ENCODE data around the gene DOK3. TPM values are rescaled to one million over a fixed set of nuclear protein-coding genes. Genes with fewer than 3 reads are reported as not detected.

The DOK3 gene
- total RNA-seq, 1 donor from 2014 or later = 0.32 TPM

- Histone ChIP-seq H3K27ac (no peak overlapping the region), H3K36me3 (peaks cover 16 to 19% of the 10 kb centered on the region in 2 donors), H3K27me3 (no peaks in the 10 kb centered on the region), H3K4me3 (no peak overlapping the region), H3K9me3 (no peaks in the 10 kb centered on the region), H3K4me1 (no peaks in the 10 kb centered on the region)
- no peak for TF ChIP-seq CTCF (IDR thresholded peaks at IDR 0.05)
- intact Hi-C loops (cut with DNase I) = no loop called here
- no peak for DNase-seq (ENCODE audit: low spot score in 2 of 2)
Measured at GRCh38 chr5:177507165-177507564, 2.5 kb downstream of the DOK3 start.

GRCh38 chr5:177505075-177505474 is 4.6 kb downstream of the DOK3 start:
- Histone ChIP-seq H3K4me3 (no peak overlapping the region), H3K4me1 (no peaks in the 10 kb centered on the region), H3K27me3 (no peaks in the 10 kb centered on the region), H3K9me3 (no peaks in the 10 kb centered on the region), H3K36me3 (peaks cover 0 to 3% of the 10 kb centered on the region in 2 donors), H3K27ac (no peak overlapping the region)
- no peak for DNase-seq (ENCODE audit: low spot score in 2 of 2)
- intact Hi-C loops (cut with DNase I) = no loop called here
- TF ChIP-seq CTCF (IDR thresholded peaks at IDR 0.05) = no peak

- H3K9me3 ChIP-seq = no peaks in the 10 kb centered on the region
- no peak overlapping the region for H3K4me3 ChIP-seq
- no peaks in the 10 kb centered on the region for H3K27me3 ChIP-seq
- H3K36me3 ChIP-seq = peaks cover 0 to 3% of the 10 kb centered on the region in 2 donors
- no peak for DNase-seq (ENCODE audit: low spot score in 2 of 2)
- TF ChIP-seq CTCF (IDR thresholded peaks at IDR 0.05) = no peak
- H3K27ac ChIP-seq = no peak overlapping the region
- intact Hi-C loops (cut with DNase I) = no loop called here
- no peaks in the 10 kb centered on the region for H3K4me1 ChIP-seq
Measured at GRCh38 chr5:177504086-177505056, 5.3 kb downstream of the DOK3 start.

GRCh38 chr5:177503351-177504085 is 6.1 kb downstream of the DOK3 start:
- no peak for DNase-seq (ENCODE audit: low spot score in 2 of 2)

GRCh38 chr5:177502886-177503285 is 6.7 kb downstream of the DOK3 start:
- H3K27ac ChIP-seq = no peak overlapping the region
- H3K4me3 ChIP-seq = no peak overlapping the region
- no peaks in the 10 kb centered on the region for H3K9me3 ChIP-seq
- TF ChIP-seq CTCF (IDR thresholded peaks at IDR 0.05) = no peak
- H3K4me1 ChIP-seq = peaks cover 0 to 5% of the 10 kb centered on the region in 2 donors
- H3K27me3 ChIP-seq = no peaks in the 10 kb centered on the region
- no peak for DNase-seq (ENCODE audit: low spot score in 2 of 2)
- intact Hi-C loops (cut with DNase I) = no loop called here
- peaks cover 0 to 3% of the 10 kb centered on the region in 2 donors for H3K36me3 ChIP-seq

More at GRCh38 chr5:177503351-177504085, 6.1 kb downstream of the DOK3 start:
- no peak overlapping the region for H3K4me3 ChIP-seq
- TF ChIP-seq CTCF (IDR thresholded peaks at IDR 0.05) = no peak
- no peak overlapping the region for H3K27ac ChIP-seq
- no peaks in the 10 kb centered on the region for H3K9me3 ChIP-seq
- intact Hi-C loops (cut with DNase I) = no loop called here
- H3K27me3 ChIP-seq = no peaks in the 10 kb centered on the region
- H3K4me1 ChIP-seq = no peaks in the 10 kb centered on the region
- peaks cover 0 to 3% of the 10 kb centered on the region in 2 donors for H3K36me3 ChIP-seq
